Hematopoietic multipotent progenitor cell (in vitro differentiated cells): ENCODE results near the gene FZD8. TPM values are rescaled to one million over a fixed set of nuclear protein-coding genes. Genes with fewer than 3 reads are reported as not detected.
A peak's percentile ranks its signal among the peaks of the same experiment; 100 is the strongest.

Experiments used
- DNase-seq, 3 donors: peaks; one replicate each; pipeline ENCODE4 v3.0.0-alpha.2; 2011 to 2015; ENCODE audit warnings: low read depth in 2 of 3, low spot score in 2 of 3
- total RNA-seq: library from RNA; depleted of rRNA; stranded (reverse); fragments of >200 nt; gene quantifications from one replicate; pipeline ENCODE4 v1.2.3, GENCODE V29; 2012

Gene FZD8
- total RNA-seq, 1 donor, result 0.81 TPM

- DNase-seq, result peak in 1 of 3 donors; percentile 20
Observed at GRCh38 chr10:35607475-35608327, 34.4 kb downstream of the FZD8 start.

- no peak for DNase-seq
Observed at GRCh38 chr10:35606430-35606829, 35.7 kb downstream of the FZD8 start.

GRCh38 chr10:35605191-35605590 is 36.9 kb downstream of the FZD8 start, which contains the start of gene GJD4:
Gene GJD4 (plus strand): TSS chr10:35605341. CDS start chr10:35605568, 227 bp downstream.
- no peak for DNase-seq

- no peak for DNase-seq
Observed at GRCh38 chr10:35600193-35600592, 41.9 kb downstream of the FZD8 start.

GRCh38 chr10:35598379-35598778 is 43.7 kb downstream of the FZD8 start:
- DNase-seq, result peak in 1 of 3 donors; percentile 13

GRCh38 chr10:35595106-35595505 is 47.0 kb downstream of the FZD8 start:
- DNase-seq, result no peak

GRCh38 chr10:35594115-35595079 is 47.7 kb downstream of the FZD8 start:
- DNase-seq, result no peak

GRCh38 chr10:35592441-35592840 is 49.7 kb downstream of the FZD8 start:
- no peak for DNase-seq

GRCh38 chr10:35588836-35589235 is 53.3 kb downstream of the FZD8 start:
- DNase-seq, result no peak

Other genes with a start within 250 kb of the FZD8 start
- gene GJD4, start 37.0 kb downstream of the FZD8 start, total RNA-seq, result not detected